DOHH2 (cell line): ENCODE data around the gene ITGA8.

ENCODE experiments used
- H3F3A ChIP-seq: fragments of 200-600 bp; sonication (generic), shearing (Covaris generic); 2 replicates; pipeline ENCODE4 v1.6.0; 2016; ENCODE audit warnings: antibody characterized with exemption, mild to moderate bottlenecking; ENCODE audit not compliant: control insufficient read depth, insufficient read depth
- H3K27ac ChIP-seq: fragments of 200-600 bp; sonication (generic); 2 replicates; pipeline ENCODE4 v1.5.1; 2014; ENCODE audit warnings: low read depth, mild to moderate bottlenecking, low read length, moderate library complexity
- H3K27me3 ChIP-seq: fragments of 200-600 bp; sonication (generic); 2 replicates; pipeline ENCODE4 v1.6.1; 2014; ENCODE audit warnings: mild to moderate bottlenecking, low read length, mixed read lengths; ENCODE audit not compliant: control insufficient read depth
- H3K36me3 ChIP-seq: fragments of 200-600 bp; sonication (generic); 2 replicates; pipeline ENCODE4 v1.6.1; 2014; ENCODE audit warnings: mild to moderate bottlenecking, low read length, moderate library complexity, mixed read lengths; ENCODE audit not compliant: control insufficient read depth
- H3K4me1 ChIP-seq: fragments of 200-600 bp; sonication (generic); 2 replicates; pipeline ENCODE4 v1.6.1; 2014; ENCODE audit warnings: mild to moderate bottlenecking, low read length, mixed read lengths; ENCODE audit not compliant: control insufficient read depth
- H3K4me2 ChIP-seq: fragments of 200-600 bp; sonication (generic); 2 replicates; pipeline ENCODE4 v1.6.0; 2014; ENCODE audit warnings: mild to moderate bottlenecking, low read length, moderate library complexity
- H3K4me3 ChIP-seq: fragments of 200-600 bp; sonication (generic); 2 replicates; pipeline ENCODE4 v1.5.1; 2014; ENCODE audit warnings: mild to moderate bottlenecking, low read length, mixed read lengths
- H3K79me2 ChIP-seq: fragments of 200-600 bp; sonication (generic); 2 replicates; pipeline ENCODE4 v1.6.1; 2014; ENCODE audit warnings: mild to moderate bottlenecking, low read length, mixed read lengths; ENCODE audit not compliant: control insufficient read depth
- H3K9me2 ChIP-seq: fragments of 200-600 bp; sonication (generic); replicated peaks from 2 replicates; pipeline ENCODE4 v1.6.1; 2014; ENCODE audit warnings: mild to moderate bottlenecking, low read length, mixed read lengths; ENCODE audit not compliant: control insufficient read depth
- H3K9me3 ChIP-seq: fragments of 200-600 bp; sonication (generic); 2 replicates; pipeline ENCODE4 v1.6.1; 2014; ENCODE audit warnings: antibody characterized with exemption, low read length, mixed read lengths; ENCODE audit not compliant: control insufficient read depth, insufficient read depth
- H4K20me1 ChIP-seq: fragments of 200-600 bp; sonication (generic); 2 replicates; pipeline ENCODE4 v1.6.0; 2014; ENCODE audit warnings: low read depth, mild to moderate bottlenecking, antibody characterized with exemption, low read length, moderate library complexity; ENCODE audit not compliant: control insufficient read depth, insufficient read depth
- CTCF ChIP-seq: fragments of 200-600 bp; sonication (generic); IDR thresholded peaks from one replicate; pipeline ENCODE4 v1.5.1; 2014; ENCODE audit warnings: antibody characterized with exemption, mild to moderate bottlenecking, low read depth, low read length; ENCODE audit not compliant: poor library complexity, severe bottlenecking
- EZH2phosphoT487 ChIP-seq: fragments of 200-600 bp; sonication (generic); IDR thresholded peaks from 2 replicates; pipeline ENCODE4 v1.6.1; 2017; ENCODE audit warnings: borderline replicate concordance, mild to moderate bottlenecking, antibody characterized with exemption, low read length, moderate library complexity, mixed read lengths

The ITGA8 gene

GRCh38 chr10:15484128-15484527 is 235.6 kb downstream of the ITGA8 start:
- TF ChIP-seq EZH2phosphoT487, result no peak
- TF ChIP-seq CTCF, result no peak
- H3F3A ChIP-seq, result no peaks in the 10 kb centered on the region
- H3K79me2 ChIP-seq, result no peaks in the 10 kb centered on the region
- no peak overlapping the region for H3K4me3 ChIP-seq
- H3K36me3 ChIP-seq, result no peaks in the 10 kb centered on the region
- H3K9me3 ChIP-seq, result no peaks in the 10 kb centered on the region
- H3K4me1 ChIP-seq, result no peaks in the 10 kb centered on the region
- H3K27ac ChIP-seq, result no peak overlapping the region
- H3K4me2 ChIP-seq, result no peak overlapping the region
- no peaks in the 10 kb centered on the region for H3K27me3 ChIP-seq
- no peaks in the 10 kb centered on the region for H4K20me1 ChIP-seq
- H3K9me2 ChIP-seq, result no peaks in the 10 kb centered on the region

GRCh38 chr10:15483215-15484075 is 236.3 kb downstream of the ITGA8 start:
- H4K20me1 ChIP-seq, result no peaks in the 10 kb centered on the region
- no peaks in the 10 kb centered on the region for H3K4me1 ChIP-seq
- H3K4me3 ChIP-seq, result no peak overlapping the region
- no peaks in the 10 kb centered on the region for H3K9me3 ChIP-seq
- H3K4me2 ChIP-seq, result no peak overlapping the region
- no peak overlapping the region for H3K27ac ChIP-seq
- H3K9me2 ChIP-seq, result no peaks in the 10 kb centered on the region
- H3K27me3 ChIP-seq, result no peaks in the 10 kb centered on the region; the same call in 1 of the 2 replicates
- TF ChIP-seq EZH2phosphoT487, result no peak
- TF ChIP-seq CTCF, result no peak
- no peaks in the 10 kb centered on the region for H3K79me2 ChIP-seq
- H3F3A ChIP-seq, result no peaks in the 10 kb centered on the region
- no peaks in the 10 kb centered on the region for H3K36me3 ChIP-seq

GRCh38 chr10:15482156-15482555 is 237.6 kb downstream of the ITGA8 start:
- no peaks in the 10 kb centered on the region for H3K79me2 ChIP-seq

More at GRCh38 chr10:15482156-15482555, 237.6 kb downstream of the ITGA8 start:
- Histone ChIP-seq H3K9me3 (no peaks in the 10 kb centered on the region), H3K36me3 (no peaks in the 10 kb centered on the region), H3K27me3 (no peaks in the 10 kb centered on the region; the same call in 1 of the 2 replicates), H3K4me2 (no peak overlapping the region), H3K27ac (no peak overlapping the region), H3K9me2 (no peaks in the 10 kb centered on the region), H3F3A (no peaks in the 10 kb centered on the region), H3K4me1 (no peaks in the 10 kb centered on the region), H4K20me1 (no peaks in the 10 kb centered on the region), H3K4me3 (no peak overlapping the region)
- no peak for TF ChIP-seq CTCF
